Kidney tubule cell (primary cell): ENCODE measurements around the gene GJA3.
A peak's percentile ranks its signal among the peaks of the same experiment; 100 is the strongest.

Experiments used
- DNase-seq: peaks from one replicate; pipeline ENCODE4 v3.0.0-alpha.2; 2018; ENCODE audit warnings: low spot score

The GJA3 gene

DNA sequence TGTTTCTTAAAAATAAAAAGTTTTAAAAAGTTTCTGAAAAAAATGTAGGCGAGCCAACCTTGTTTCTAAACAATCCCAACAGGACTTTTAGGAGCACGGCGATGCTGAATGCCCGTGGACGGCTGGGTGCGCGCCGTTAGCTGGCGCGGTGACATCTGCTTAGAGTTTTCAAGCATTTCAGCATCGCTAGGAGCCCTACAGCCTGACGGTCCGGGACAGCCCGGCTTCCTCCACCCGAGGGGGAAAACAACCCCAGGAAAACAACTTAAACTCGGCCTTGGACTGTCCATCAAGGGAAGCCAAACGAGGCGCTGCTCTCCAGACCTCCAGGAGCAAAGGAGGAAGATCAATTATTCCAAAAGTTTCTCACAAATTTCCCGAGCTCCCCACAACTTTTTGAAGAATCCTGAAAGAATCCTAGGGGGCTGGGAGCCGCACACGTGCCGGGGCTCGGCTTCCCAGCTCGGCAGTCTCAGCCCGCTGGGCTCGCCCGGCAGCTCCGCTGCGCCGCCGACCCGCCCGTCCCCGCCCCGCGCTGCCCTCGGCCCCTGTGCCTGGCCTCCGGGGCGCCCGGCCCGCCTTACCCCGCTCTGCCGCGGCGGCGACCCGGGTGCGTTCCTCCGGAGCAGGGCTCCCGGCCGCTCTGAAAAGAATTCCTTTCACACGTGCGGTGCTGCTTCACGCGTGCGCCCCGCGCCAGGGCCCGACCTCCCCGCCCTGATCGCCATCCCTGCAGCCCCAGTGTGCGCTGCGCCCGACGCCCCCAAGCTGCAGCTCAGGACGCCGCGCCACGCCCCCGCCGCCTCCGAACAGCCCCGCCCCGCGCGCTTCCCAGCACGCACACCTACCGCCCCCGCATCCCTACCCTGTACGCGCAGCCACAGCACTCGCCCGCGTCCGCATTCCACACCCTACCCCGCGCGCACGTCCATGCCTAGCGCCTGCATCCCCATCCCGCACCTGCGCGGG, at the start of gene GJA3:
Gene GJA3, minus strand, starts transcription at position 747 of the 969 bp plus-strand sequence. CDS start 17,764 bp downstream, outside the sequence.
- peak; percentile 18 for DNase-seq

DNA sequence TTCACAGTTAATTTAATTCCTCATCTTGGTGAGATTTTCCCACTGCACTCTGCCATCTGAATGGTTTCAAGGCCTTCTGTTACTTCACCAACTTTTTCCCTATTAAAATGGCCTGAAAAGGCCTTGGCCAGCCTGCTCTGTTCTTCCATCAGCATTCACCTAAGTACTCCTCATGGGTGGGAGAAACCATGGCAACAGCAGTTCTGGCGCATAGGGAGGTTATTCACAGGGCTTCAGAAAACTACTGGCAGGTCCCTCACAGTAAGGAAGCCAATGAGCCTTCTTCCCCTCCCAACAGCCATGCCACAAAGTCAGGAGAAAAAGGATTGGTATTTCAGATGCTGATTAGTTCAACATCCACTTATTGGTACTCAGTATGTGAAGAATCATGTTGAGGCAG, 49.1 kb upstream of the GJA3 start:
- DNase-seq = no peak

DNA sequence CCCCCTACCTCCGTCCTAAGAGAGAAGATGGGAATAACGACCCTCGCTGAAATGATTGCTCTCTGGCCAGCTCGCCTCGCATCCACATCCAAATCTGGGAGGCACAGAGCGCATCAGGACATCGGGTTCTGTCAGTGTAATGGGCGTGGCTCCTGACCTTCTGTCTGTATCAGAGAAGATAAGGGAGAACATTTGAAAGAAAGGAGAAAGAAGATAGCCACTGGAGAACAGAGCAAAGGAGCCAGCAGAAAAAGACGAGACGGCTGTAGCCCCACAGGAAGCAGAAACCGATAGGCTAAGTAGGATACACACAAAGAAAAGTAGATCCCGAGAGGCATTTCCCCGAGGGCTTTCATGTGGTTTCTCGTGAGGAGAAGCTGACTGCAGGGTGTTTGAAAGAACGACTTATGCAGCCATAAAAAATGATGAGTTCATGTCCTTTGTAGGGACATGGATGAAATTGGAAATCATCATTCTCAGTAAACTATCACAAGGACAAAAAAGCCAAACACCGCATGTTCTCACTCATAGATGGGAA, 45.9 kb upstream of the GJA3 start:
- DNase-seq = no peak

DNA sequence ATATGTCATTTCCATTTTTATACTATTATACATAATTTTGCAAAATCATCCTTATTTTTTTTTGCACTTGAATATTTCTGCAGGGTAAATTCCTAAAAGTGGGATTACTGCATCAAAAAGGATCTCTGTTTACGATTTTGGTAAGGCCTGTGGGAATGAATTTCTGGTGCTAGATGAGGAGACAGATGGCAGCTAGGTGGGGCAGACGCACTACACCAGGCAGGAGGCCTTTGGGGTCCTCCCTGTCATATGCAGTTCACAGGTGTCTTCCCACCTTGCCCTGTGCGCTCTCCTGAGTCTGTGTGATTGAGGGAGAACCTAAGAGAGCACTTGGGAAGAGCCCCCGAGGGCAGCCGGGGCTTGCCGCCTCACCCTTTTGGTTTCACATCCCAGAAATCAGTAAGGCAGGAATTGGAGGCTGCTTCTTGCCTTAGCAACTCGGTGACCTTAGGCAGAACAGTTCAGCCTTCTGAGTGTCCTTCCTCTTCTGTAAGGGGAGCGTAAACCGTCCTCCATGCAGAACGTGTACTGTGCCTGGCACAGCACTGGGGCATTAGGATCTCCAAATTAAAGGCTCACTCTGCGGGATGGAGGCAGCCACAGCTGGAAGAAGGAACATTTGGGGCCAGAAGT, 45.3 kb upstream of the GJA3 start:
- DNase-seq = no peak

DNA sequence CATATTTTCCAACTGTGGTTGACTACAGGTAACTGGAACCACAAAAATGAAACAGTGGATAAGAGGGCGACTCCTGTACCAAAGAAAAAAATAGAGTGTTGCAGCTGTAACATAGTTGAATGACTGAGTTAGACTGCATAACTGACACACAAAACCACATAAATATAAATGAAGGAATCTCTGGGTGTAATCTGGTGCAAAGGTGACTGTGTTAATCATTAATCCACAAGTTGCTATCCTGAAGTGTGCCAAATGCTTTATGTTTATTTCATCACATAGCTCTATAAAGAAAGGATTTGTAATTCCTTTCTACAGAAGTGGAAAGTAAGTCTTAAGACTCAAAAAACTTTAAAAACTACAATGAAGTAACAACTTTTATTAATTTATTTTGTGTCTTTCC, 37.9 kb upstream of the GJA3 start:
- DNase-seq = peak; percentile 72

DNA sequence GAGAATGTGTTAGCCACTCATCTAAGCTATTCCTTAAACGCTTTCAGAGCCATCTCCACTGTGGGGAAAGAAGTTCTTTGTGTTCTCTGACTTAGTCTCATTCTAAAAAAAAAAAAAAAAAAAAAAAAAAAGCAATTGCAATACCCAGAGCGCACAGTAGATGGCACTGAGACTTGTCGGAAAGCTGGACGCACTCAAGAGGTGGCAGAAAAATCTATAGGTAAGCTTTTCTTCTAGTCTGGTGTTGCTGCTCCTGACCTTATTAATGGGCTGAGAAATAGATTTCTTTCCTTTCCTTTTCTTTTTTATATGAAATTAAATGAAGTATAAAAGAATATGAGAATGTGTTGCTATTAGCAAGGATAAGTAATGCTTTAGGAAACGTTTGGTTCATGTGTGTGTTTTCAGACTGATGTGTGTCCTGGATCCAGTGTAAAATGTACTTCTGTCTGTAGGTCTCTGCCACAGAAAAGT, 36.5 kb upstream of the GJA3 start:
- peak; percentile 62 for DNase-seq

DNA sequence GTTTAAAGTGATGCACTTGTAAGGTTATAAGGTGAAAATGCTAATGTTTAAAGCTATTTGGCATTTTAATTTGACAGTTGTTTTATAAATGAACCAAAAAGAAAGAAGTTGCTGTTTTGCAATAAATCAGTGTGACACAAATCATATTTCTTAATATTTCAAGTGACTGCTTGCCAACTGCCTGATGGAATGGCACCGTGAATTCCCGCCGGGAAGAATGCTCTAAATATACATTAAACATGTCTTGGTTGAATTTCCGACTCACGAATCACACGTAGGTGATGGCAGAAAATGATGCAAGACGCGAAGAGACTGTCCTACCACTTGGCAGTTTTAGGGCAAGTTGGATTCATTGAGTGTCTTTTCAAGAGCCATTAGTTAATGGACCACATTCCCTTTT, 34.9 kb upstream of the GJA3 start:
- no peak for DNase-seq

DNA sequence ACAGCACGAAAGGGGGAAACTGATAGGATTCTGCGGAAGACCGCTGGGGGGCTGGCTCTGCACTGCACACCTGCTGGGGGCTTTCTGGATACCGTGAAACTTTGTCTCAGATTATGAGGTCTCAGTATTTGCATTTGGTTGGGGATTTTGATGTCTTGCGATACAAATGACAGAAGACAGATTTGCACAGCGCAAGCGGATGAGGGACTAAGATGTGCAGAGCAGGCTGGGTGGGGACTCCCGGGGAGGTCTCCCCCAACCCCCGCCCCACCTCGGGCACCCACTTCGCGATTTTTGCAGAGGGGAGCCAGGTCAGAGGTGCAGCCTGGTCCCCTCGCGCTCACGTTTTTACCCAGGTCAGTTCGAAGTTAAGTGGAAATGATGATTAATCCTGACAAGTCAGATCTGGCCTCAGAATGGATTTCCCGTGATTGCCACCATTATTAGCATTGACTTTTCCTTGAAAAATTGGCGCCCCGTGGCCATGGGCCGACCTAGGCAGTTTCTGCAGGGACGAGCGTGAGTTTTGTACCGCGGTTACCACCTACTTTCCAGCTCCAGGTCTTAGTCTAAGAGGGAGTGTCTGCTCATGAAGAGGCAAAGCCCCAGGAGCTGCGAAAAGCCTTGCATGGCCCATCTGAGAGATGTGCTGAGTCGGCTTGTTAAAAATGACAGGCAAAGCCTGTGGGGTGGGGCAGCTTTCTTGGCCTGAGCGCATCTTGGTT, 33.2 kb upstream of the GJA3 start:
- no peak for DNase-seq

DNA sequence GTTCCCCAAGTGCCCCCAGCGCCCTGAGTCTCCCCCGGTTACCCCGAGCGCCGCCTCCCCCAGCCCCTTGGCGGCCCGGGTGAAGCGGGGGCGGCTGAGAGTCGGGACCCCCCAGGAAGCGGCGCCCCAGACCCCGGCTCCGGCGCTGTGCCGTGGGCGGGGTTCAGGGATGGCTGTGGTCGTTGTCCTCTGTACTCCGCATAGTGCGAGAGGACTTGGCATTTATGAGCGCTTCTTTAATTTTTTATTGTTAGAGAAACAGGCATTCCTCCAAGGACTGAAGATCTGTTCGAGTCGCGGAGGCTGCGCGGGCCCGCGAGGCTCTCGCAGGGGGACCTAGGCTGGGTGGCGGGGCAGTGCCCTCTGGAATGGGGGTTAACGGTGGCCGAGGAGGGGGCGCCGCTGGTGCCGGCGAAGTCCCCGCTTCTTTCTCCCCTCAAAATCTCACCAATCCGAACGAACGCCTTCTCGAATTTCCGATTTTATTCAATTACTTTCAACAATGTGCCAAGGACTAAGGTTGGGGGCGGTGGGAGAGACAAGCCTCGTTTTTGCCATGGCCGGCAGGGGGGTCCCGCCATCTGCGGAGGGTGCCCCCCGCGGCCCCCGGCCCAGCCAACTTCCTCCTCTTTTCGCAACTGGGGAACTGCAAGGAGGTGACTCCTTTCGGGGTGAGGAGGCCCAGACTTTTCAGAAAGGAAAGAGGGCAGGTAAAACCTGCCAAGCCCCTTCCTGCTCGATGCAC, 32.5 kb upstream of the GJA3 start:
- no peak for DNase-seq

DNA sequence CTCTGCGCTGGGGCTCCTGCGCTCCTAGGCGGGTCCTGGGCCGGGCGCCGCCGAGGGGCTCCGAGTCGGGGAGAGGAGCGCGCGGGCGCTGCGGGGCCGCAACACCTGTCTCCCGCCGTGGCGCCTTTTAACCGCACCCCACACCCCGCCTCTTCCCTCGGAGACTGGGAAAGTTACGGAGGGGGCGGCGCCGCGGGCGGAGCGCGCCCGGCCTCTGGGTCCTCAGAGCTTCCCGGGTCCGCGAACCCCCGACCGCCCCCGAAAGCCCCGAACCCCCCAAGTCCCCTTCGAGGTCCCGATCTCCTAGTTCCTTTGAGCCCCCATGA, 31.9 kb upstream of the GJA3 start, which contains the start of gene GJB2:
Gene GJB2, minus strand, starts transcription at position 103 of the 326 bp plus-strand sequence. CDS start 3,357 bp downstream, outside the sequence.
- DNase-seq = no peak

DNA sequence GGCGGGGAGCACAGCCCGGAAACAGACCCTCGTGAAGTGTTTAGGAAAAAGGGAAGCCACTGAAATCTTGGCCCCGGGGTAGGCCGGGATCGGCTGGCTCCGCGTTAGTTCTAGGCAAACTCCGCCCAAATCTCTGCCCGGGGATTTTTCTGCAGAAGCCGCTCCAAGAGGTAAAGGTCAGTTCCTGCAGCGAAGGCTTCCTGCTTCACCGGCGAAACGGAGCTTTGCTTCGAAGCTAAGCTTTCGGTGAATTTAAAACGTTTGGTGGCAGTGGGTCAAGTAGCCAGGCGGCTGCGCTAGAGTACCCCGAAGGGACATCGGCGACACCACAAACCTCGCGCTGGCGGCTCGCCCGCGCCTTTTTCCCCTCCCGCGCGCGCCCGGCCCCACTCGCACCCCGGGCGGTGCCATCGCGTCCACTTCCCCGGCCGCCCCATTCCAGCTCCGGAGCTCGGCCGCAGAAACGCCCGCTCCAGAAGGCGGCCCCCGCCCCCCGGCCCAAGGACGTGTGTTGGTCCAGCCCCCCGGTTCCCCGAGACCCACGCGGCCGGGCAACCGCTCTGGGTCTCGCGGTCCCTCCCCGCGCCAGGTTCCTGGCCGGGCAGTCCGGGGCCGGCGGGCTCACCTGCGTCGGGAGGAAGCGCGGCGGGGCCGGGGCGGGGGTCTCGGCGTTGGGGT, 31.4 kb upstream of the GJA3 start:
- peak; percentile 62 for DNase-seq

DNA sequence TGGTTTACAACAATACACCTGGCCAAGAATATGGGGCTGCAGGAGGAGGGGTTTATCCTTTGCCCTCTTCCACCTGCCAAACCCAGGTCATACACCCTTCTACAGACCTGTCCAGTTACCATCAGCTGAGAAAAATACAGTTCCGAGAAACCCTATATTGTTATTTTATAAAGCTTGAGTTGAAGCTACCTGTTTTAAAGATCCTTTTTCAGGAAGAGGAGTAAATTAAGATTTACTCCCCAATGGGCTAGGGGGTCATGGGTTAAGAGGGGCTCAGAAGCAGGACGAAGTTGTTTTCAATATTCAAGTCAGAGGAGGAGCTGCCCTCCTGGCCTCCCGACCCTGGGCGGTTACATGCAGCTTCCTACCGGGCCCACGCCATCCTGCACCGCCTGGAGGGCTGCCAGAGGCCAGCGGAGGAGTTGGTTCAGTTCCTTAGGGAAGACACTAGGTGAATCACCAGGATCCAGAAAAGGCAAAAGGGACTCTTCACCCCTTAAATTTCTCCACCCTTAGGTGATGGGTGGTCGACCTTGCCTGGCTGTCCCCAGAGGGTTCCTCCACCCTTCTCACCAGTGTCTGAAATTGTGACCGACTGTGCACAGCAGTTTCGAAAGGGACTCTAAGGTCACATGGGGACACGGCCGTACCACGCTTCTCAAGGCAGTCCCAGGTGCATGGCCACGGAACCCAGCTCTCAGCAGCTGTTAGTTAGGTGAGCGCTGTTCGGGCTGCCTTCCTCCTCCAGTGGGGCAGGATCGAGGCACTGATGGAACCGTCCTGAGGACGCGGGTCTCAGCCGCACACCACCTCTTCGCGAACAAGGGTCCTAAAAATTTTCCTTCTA, 30.7 kb upstream of the GJA3 start:
- DNase-seq = peak; percentile 70

DNA sequence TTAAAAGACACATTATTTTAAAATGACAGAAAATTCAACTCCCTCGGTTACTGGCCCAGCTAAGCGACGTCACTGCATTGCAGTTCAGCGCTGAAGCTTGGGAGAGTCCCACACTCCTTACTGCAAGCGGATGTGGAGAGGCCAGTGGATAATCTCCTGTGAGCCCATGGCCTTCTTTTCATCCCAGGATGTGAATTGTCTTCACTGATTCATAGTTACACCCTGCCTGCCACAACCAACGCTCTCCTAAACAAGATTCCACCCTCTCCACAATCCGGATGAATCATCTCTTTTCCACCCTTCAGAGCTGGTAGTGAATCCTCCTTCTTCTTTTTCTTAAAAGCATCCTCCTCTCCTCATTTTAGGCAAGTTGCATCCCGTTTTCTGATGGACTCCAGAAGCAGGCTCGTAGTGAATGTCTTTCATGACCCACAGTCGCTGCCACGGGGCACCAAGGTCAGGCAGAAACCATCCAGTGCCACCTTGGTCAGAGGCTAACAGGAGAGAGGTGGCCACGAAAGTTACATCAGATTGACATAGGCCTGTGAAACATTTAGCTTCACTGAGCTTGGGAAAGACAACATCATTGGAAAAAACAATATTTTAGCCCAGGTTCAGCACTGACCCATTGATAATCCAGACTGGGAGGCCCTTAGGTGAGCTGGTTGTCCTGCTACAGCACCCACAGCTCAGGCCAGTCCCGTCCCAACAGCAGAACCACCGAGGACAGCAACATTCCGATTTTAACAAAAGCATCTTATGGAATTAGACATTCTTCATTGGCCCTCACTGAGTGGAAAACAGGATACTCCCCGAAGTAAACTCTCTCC, 29.8 kb upstream of the GJA3 start:
- peak; percentile 86 for DNase-seq

DNA sequence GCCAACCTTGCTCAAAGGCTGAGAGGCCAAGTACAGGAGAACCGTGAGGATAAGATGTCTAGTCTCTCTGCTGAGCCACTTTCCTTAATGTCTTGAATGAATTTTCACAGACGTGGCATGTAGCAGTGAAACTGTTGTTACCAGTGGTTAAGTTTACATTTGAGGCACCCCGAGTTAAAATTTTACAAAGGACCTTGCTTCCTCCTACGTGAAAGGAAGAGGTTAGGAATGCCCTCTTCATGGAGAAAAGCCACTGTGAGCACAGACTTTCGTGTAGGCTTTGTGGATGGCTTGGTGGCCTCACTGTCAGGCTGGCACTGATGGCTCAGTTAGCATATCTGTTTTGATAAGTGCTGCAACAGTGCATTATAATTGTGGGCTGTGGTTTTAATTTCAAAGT, 29.2 kb upstream of the GJA3 start:
- DNase-seq = peak; percentile 50

DNA sequence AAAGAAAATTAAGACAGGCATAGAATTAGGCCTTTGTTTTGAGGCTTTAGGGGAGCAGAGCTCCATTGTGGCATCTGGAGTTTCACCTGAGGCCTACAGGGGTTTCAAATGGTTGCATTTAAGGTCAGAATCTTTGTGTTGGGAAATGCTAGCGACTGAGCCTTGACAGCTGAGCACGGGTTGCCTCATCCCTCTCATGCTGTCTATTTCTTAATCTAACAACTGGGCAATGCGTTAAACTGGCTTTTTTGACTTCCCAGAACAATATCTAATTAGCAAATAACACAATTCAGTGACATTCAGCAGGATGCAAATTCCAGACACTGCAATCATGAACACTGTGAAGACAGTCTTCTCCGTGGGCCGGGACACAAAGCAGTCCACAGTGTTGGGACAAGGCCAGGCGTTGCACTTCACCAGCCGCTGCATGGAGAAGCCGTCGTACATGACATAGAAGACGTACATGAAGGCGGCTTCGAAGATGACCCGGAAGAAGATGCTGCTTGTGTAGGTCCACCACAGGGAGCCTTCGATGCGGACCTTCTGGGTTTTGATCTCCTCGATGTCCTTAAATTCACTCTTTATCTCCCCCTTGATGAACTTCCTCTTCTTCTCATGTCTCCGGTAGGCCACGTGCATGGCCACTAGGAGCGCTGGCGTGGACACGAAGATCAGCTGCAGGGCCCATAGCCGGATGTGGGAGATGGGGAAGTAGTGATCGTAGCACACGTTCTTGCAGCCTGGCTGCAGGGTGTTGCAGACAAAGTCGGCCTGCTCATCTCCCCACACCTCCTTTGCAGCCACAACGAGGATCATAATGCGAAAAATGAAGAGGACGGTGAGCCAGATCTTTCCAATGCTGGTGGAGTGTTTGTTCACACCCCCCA, 28.1 kb upstream of the GJA3 start:
- DNase-seq = no peak

DNA sequence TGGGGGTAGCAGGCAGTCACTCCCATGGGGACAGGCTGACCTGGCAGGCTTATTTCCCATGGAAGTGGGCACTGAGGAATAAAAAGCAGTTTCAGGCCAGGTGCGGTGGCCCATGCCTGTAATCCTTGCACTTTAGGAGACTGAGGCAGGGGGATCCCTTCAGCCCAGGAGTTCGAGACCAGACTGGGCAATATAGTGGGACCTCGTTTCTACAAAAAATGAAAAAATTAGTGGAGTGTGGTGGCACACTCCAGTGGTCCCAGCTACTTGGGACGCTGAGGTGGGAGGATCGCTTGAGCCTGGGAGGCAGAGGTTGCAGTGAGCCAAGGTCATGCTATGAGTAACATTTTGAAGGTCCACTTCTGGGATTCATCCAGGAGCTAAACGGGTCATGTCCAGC, 25.9 kb upstream of the GJA3 start:
- DNase-seq = no peak

DNA sequence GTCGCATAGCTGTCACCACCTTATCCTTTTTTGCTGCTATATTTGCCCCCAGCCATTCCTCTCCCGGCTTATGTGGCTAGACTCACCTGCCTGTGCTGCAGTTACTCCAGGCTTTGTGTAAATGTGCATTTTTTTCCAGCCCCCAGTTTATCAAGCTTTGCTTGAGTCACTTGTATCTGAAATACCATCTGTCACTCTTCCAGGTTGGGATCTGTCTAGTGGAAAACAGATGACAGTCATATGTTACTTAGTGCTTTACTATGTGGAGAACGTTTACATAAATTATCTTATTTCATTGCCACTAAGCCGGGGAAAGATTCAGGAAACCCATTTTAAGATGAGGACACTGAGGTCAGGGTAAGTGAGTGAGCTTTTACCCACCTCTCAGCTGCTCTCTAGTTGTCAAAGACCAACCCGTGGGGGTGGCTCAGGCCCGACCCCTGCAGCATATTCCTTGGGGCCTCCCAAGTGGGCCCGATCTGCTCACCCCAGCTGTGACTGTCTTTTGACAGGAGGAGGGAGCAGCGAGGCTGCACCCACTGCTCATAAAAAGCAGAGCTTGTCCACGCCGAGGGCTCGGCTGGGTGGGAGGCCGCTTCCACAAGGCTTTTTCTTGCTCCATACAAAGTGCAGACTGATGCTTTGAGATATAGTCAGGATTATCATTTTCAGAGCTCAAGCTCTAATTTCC, 24.7 kb upstream of the GJA3 start:
- no peak for DNase-seq
